Body of pancreas (tissue), 4 donors: ENCODE measurements around the gene CCDC12.

Experiments used
- POLR2A ChIP-seq, 3 donors: fragments of 450-650 bp; IDR thresholded peaks; one replicate each; pipeline ENCODE4 v1.6.1; 2016; ENCODE audit warnings: antibody characterized with exemption in 3 of 3, mild to moderate bottlenecking in 2 of 3
- TF ChIP-seq, protein P1 (sequence below), 7 experiments: fragments of 450-650 bp in 4 of 7; fragments of 200-600 bp in 3 of 7; sonication (generic) in 3 of 7; IDR thresholded peaks; one replicate each; pipeline ENCODE4 v1.5.1; 2016 to 2019; ENCODE audit warnings: antibody characterized with exemption in 7 of 7

DNA sequence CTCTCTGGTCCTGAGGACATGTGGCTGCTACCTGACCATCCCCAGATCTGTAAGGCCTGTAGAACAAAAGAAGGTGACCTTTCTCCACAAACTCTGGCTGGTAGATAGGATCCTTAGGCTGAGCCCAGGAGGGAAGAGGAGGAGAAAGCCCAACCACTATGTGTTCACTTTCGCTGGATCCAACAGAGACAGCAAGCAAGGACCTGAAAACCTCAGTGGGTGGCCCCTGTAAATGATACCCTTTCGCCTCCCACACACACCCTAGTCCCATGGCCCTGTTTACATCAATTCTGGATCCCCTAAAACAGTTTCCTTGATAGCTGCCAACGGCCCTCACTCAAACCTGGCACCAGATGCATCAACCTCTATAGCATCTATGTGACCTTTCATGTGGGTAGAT, 22.4 kb downstream of the CCDC12 start:
- TF ChIP-seq, protein P1, sequence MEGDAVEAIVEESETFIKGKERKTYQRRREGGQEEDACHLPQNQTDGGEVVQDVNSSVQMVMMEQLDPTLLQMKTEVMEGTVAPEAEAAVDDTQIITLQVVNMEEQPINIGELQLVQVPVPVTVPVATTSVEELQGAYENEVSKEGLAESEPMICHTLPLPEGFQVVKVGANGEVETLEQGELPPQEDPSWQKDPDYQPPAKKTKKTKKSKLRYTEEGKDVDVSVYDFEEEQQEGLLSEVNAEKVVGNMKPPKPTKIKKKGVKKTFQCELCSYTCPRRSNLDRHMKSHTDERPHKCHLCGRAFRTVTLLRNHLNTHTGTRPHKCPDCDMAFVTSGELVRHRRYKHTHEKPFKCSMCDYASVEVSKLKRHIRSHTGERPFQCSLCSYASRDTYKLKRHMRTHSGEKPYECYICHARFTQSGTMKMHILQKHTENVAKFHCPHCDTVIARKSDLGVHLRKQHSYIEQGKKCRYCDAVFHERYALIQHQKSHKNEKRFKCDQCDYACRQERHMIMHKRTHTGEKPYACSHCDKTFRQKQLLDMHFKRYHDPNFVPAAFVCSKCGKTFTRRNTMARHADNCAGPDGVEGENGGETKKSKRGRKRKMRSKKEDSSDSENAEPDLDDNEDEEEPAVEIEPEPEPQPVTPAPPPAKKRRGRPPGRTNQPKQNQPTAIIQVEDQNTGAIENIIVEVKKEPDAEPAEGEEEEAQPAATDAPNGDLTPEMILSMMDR (IDR thresholded peaks at IDR 0.05) = no peak
- no peak for TF ChIP-seq POLR2A (IDR thresholded peaks at IDR 0.05)
